Peyer's patch (tissue), 4 donors: ENCODE data around the gene ZNF226.

Source experiments
- CTCF ChIP-seq, 6 experiments: fragments of 450-650 bp in 4 of 6; fragments of 200-600 bp in 2 of 6; sonication (generic) in 1 of 6; IDR thresholded peaks; one replicate each; pipeline ENCODE4 v1.5.1; 2017 to 2019; ENCODE audit warnings: antibody characterized with exemption in 6 of 6, mild to moderate bottlenecking in 3 of 6, moderate library complexity in 1 of 6
- POLR2A ChIP-seq, 2 donors: fragments of 450-650 bp; IDR thresholded peaks; one replicate each; pipeline ENCODE4 v1.5.1; 2017; ENCODE audit warnings: antibody characterized with exemption in 2 of 2, mild to moderate bottlenecking in 2 of 2, moderate library complexity in 2 of 2

GRCh38 chr19:44149776-44150175 is 15.1 kb upstream of the ZNF226 start:
- TF ChIP-seq CTCF (IDR thresholded peaks at IDR 0.05) = no peak
- no peak for TF ChIP-seq POLR2A (IDR thresholded peaks at IDR 0.05)
